ENCODE data around the gene PDE11A.
A peak's percentile ranks its signal among the peaks of the same experiment; 100 is the strongest.
"Not testable (repeated sequence)": the region's sequence is repeated elsewhere in the genome, so short reads cannot be mapped to it uniquely, and the experiment has no call there.

Gene PDE11A

GRCh38 chr2:178101321-178102079 is 28.9 kb upstream of the PDE11A start:
- Histone ChIP-seq H3K4me1 (no peaks in the 10 kb centered on the region), H3K4me3 (no peak overlapping the region), H3K9me3 (no peaks in the 10 kb centered on the region), H3K27me3 (ENCODE audit: low read depth) (no peaks in the 10 kb centered on the region), H3K36me3 (replicated peaks) (no peaks in the 10 kb centered on the region)
- no peak for DNase-seq (ENCODE audit: low spot score in 2 of 2)
- in situ Hi-C loops (cut with MboI; ENCODE audit: low sequenced_read_pairs) = no loop called here

GRCh38 chr2:178093471-178093870 is 20.9 kb upstream of the PDE11A start:
- no peaks in the 10 kb centered on the region for H3K9me3 ChIP-seq
- no peak overlapping the region for H3K4me3 ChIP-seq
- H3K36me3 ChIP-seq (replicated peaks) = no peaks in the 10 kb centered on the region
- in situ Hi-C loops (cut with MboI; ENCODE audit: low sequenced_read_pairs) = no loop called here
- no peak for DNase-seq (ENCODE audit: low spot score in 2 of 2)
- no peaks in the 10 kb centered on the region for H3K27me3 ChIP-seq (ENCODE audit: low read depth)
- H3K4me1 ChIP-seq = no peaks in the 10 kb centered on the region

GRCh38 chr2:178088774-178089270 is 16.2 kb upstream of the PDE11A start:
- Histone ChIP-seq H3K36me3 (replicated peaks) (no peaks in the 10 kb centered on the region), H3K9me3 (no peaks in the 10 kb centered on the region), H3K4me1 (no peaks in the 10 kb centered on the region), H3K27me3 (ENCODE audit: low read depth) (no peaks in the 10 kb centered on the region), H3K4me3 (no peak overlapping the region)
- DNase-seq (ENCODE audit: low spot score in 2 of 2) = no peak
- in situ Hi-C loops (cut with MboI; ENCODE audit: low sequenced_read_pairs) = no loop called here

- H3K36me3 ChIP-seq (replicated peaks) = no peaks in the 10 kb centered on the region
- H3K27me3 ChIP-seq (ENCODE audit: low read depth) = no peaks in the 10 kb centered on the region
- no peaks in the 10 kb centered on the region for H3K4me1 ChIP-seq
- in situ Hi-C loops (cut with MboI; ENCODE audit: low sequenced_read_pairs) = no loop called here
- no peak overlapping the region for H3K4me3 ChIP-seq
- no peaks in the 10 kb centered on the region for H3K9me3 ChIP-seq
- DNase-seq (ENCODE audit: low spot score in 2 of 2) = no peak
These were observed 11.7 kb upstream of the PDE11A start for GRCh38 chr2:178084273-178084672.

DNA sequence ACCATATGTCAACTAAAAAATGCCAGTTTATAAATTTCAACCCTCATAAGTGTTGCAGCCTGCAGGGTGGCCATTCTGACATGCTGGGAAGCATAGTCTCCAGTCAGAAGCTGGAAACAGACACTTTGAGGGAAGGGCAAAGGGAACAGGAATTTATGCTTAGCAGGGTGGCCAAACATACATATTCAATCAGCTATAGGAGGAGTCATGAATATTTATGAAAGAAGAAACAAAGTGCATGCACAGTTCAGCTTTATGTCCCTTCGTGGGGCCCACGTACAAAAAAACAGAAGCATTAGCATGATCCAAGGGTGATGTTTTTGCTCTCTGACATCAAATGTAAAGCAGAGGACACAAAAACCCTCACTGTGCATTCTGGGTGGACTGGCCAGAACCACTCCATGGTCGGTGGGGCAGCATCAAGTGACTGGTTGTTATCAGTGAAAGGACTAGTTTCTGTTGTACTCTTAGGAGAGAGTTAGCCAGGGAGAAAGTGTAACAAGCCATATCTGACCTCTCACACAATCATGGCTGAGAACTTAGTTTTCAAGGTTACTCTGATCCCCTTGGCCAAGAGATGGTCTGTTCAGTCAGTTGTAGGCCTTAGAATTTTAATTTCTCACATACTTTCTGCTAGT is 9.9 kb upstream of the PDE11A start:
- in situ Hi-C loops (cut with MboI; ENCODE audit: low sequenced_read_pairs) = no loop called here
- H3K27me3 ChIP-seq (ENCODE audit: low read depth) = no peaks in the 10 kb centered on the region
- H3K9me3 ChIP-seq = no peaks in the 10 kb centered on the region
- no peak overlapping the region for H3K4me3 ChIP-seq
- no peak for DNase-seq (ENCODE audit: low spot score in 2 of 2)
- no peaks in the 10 kb centered on the region for H3K4me1 ChIP-seq
- H3K36me3 ChIP-seq (replicated peaks) = no peaks in the 10 kb centered on the region

- DNase-seq (ENCODE audit: low spot score in 2 of 2); in situ Hi-C loops (cut with MboI; ENCODE audit: low sequenced_read_pairs); H3K27me3 ChIP-seq (ENCODE audit: low read depth); H3K36me3 ChIP-seq (replicated peaks); H3K9me3 ChIP-seq; H3K4me3 ChIP-seq; H3K4me1 ChIP-seq: not testable (repeated sequence)
These were observed 6.7 kb upstream of the PDE11A start for GRCh38 chr2:178079279-178079678.

DNA sequence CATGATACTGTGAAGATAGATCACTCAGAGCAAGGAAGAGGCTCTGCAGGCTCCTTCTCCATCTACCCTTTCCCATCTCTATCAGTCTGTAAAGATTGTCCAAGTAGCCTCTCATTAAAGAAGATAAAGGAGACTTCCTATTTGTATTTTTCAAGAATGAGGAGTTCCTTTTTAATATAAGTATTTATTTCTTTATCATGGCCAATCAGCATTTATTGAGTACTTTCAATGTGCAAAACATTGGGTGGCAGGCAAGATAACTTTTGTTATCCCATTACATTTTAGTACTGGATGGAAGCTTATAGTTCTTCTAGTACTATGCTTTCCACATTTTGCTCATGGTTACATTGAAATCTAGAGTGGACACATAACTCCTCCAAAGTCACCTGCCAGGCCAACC is 3.6 kb upstream of the PDE11A start:
- no peak for DNase-seq (ENCODE audit: low spot score in 2 of 2)
- H3K4me1 ChIP-seq = peaks cover 6% of the 10 kb centered on the region
- no peaks in the 10 kb centered on the region for H3K27me3 ChIP-seq (ENCODE audit: low read depth)
- no peaks in the 10 kb centered on the region for H3K9me3 ChIP-seq
- no peak overlapping the region for H3K4me3 ChIP-seq
- in situ Hi-C loops (cut with MboI; ENCODE audit: low sequenced_read_pairs) = no loop called here
- H3K36me3 ChIP-seq (replicated peaks) = no peaks in the 10 kb centered on the region

DNA sequence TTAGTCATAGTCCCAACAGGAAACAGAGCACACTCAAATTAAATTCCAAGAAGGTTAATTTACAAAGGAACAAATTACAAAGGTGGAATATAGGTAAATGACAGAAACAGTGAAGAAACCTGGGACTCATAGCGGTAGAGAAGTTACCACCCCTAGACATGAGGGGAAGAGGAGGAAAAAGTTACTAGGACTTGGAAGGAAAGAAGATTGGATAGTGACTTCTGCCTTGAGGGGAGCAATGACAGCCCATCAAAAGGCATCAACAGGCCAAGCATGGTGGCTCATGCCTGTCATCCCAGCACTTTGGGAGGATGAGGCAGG is 2.4 kb upstream of the PDE11A start:
- in situ Hi-C loops (cut with MboI; ENCODE audit: low sequenced_read_pairs) = no loop called here
- DNase-seq (ENCODE audit: low spot score in 2 of 2) = no peak
- no peaks in the 10 kb centered on the region for H3K36me3 ChIP-seq (replicated peaks)
- H3K9me3 ChIP-seq = no peaks in the 10 kb centered on the region
- peaks cover 6% of the 10 kb centered on the region for H3K4me1 ChIP-seq
- peaks cover 7% of the 10 kb centered on the region; the same call in 1 of the 2 replicates for H3K27me3 ChIP-seq (ENCODE audit: low read depth)
- H3K4me3 ChIP-seq = no peak overlapping the region

- peaks cover 7% of the 10 kb centered on the region; the same call in 1 of the 2 replicates for H3K27me3 ChIP-seq (ENCODE audit: low read depth)
- no peaks in the 10 kb centered on the region for H3K9me3 ChIP-seq
- H3K36me3 ChIP-seq (replicated peaks) = no peaks in the 10 kb centered on the region
- H3K4me3 ChIP-seq = no peak overlapping the region
- peaks cover 6% of the 10 kb centered on the region for H3K4me1 ChIP-seq
- in situ Hi-C loops (cut with MboI; ENCODE audit: low sequenced_read_pairs) = no loop called here
- no peak for DNase-seq (ENCODE audit: low spot score in 2 of 2)
These were observed 1.8 kb upstream of the PDE11A start for GRCh38 chr2:178074123-178075005.

DNA sequence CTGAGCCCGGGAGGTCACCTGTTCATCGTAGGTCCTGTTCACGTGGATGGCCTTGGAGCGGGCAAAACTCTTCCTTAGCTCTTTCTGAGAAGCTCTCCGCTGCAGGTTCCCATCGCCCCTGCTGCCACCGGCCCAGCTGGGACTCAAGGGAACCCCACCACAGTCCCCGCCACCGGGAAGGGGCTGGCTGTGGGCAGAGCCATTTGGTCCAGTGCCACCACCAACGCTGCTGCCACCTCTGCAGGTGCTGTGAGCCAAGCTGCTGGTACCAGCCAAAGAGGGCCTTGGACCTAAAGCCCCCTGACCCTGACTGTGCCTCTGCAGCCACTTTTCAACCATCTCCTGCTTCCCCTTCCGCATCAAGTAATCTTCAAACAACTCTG is 586 bp downstream of the PDE11A start:
- in situ Hi-C loops (cut with MboI; ENCODE audit: low sequenced_read_pairs) = no loop called here
- peak overlapping the region; percentile 34 for H3K4me3 ChIP-seq
- H3K4me1 ChIP-seq = peaks cover 6% of the 10 kb centered on the region
- no peaks in the 10 kb centered on the region for H3K9me3 ChIP-seq
- peaks cover 7% of the 10 kb centered on the region; the same call in 1 of the 2 replicates for H3K27me3 ChIP-seq (ENCODE audit: low read depth)
- H3K36me3 ChIP-seq (replicated peaks) = no peaks in the 10 kb centered on the region
- DNase-seq (ENCODE audit: low spot score in 2 of 2) = no peak

- in situ Hi-C loops (cut with MboI; ENCODE audit: low sequenced_read_pairs) = no loop called here
- Histone ChIP-seq H3K27me3 (ENCODE audit: low read depth) (peaks cover 7% of the 10 kb centered on the region; the same call in 1 of the 2 replicates), H3K9me3 (no peaks in the 10 kb centered on the region), H3K36me3 (replicated peaks) (no peaks in the 10 kb centered on the region), H3K4me3 (no peak overlapping the region), H3K4me1 (peaks cover 6% of the 10 kb centered on the region)
- no peak for DNase-seq (ENCODE audit: low spot score in 2 of 2)
These were observed 1.8 kb downstream of the PDE11A start for GRCh38 chr2:178070824-178071223.

DNA sequence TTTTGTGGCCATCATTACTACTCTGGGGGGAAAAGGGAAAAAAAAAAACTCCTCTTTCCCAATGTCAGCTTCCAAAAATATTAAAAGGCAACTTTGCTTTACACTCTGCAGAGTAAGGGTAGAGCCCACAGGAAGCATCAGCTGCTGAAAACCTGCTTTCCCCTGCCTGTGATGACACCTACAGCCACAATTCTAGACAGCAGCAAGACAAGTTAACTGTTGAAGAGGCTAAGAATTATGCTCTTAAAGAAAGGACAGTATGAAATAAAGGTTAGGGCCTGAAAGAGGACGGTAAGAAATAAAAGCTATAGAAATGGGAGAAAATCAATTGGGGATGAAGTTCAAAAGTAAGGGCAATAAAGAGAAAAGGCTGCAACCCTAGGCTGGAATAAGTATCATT is 3.0 kb downstream of the PDE11A start:
- no peak for DNase-seq (ENCODE audit: low spot score in 2 of 2)

DNA sequence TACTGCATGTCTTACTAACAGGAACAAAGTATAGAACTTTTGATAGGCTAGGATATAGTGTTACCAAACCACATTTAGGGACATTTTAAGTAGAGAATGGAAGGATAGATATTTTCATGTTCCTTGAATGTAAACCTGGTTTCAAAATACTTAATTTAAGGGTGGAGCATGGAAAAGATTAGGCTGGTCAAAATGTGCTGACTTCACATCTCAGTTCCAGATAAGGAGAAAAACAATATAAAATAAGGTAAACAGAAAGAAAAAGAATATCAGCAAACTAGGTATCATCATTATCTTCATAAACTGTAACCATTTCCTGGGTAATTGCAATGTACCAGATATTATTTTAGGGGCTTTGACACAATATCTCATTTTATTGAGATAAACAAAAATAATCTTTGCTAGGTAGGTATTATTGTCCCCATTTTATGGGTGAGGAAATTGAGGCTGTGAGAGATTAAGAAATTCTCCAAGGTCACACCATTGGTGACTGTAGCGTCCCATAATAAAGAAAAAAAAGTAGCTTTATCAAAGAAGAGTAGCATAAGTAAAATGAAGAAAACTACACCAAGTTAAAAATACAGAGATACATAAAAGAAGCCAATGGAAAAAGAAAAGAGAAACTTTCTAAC is 3.6 kb downstream of the PDE11A start:
- in situ Hi-C loops (cut with MboI; ENCODE audit: low sequenced_read_pairs) = no loop called here
- DNase-seq (ENCODE audit: low spot score in 2 of 2) = no peak
- no peak overlapping the region for H3K4me3 ChIP-seq

More for the DNA sequence above, 3.0 kb downstream of the PDE11A start:
- H3K4me3 ChIP-seq = no peak overlapping the region
- H3K36me3 ChIP-seq (replicated peaks) = no peaks in the 10 kb centered on the region
- H3K27me3 ChIP-seq (ENCODE audit: low read depth) = peaks cover 7% of the 10 kb centered on the region; the same call in 1 of the 2 replicates
- no peaks in the 10 kb centered on the region for H3K9me3 ChIP-seq
- peaks cover 6% of the 10 kb centered on the region for H3K4me1 ChIP-seq
- in situ Hi-C loops (cut with MboI; ENCODE audit: low sequenced_read_pairs) = no loop called here

More for the DNA sequence above, 3.6 kb downstream of the PDE11A start:
- Histone ChIP-seq H3K4me1 (peaks cover 6% of the 10 kb centered on the region), H3K27me3 (ENCODE audit: low read depth) (peaks cover 7% of the 10 kb centered on the region; the same call in 1 of the 2 replicates), H3K36me3 (replicated peaks) (no peaks in the 10 kb centered on the region), H3K9me3 (no peaks in the 10 kb centered on the region)

All from HAP-1 (cell line).